Heart left ventricle (tissue), 16 donors: ENCODE results near the gene NGEF. TPM values are rescaled to one million over a fixed set of nuclear protein-coding genes. Genes with fewer than 3 reads are reported as not detected.
A peak's percentile ranks its signal among the peaks of the same experiment; 100 is the strongest.

Source experiments
- ATAC-seq, 4 donors: fragments of 200-7000 bp; cut with Tn5 transposase; one replicate each; pipeline ENCODE4 v1.9.1; 2020 to 2022; ENCODE audit warnings: moderate library complexity in 4 of 4, mild to moderate bottlenecking in 3 of 4, moderate number of reproducible peaks in 1 of 4
- DNase-seq, 5 donors: peaks; one replicate each; pipeline ENCODE4 v3.0.0-alpha.2; 2020
- H3K27ac ChIP-seq, 12 donors: fragments of 200-600 bp; sonication (generic) in 4 of 12; one replicate each; pipeline versions ENCODE4 v1.5.0 to v1.8.0; 2016 to 2022; ENCODE audit warnings: mild to moderate bottlenecking in 2 of 12
- H3K27me3 ChIP-seq, 9 donors: fragments of 200-600 bp; sonication (generic) in 2 of 9; one replicate each; pipeline versions ENCODE4 v1.5.1 to v1.8.0; 2016 to 2022; ENCODE audit warnings: mild to moderate bottlenecking in 3 of 9
- H3K36me3 ChIP-seq, 9 donors: fragments of 200-600 bp; sonication (generic) in 2 of 9; one replicate each; pipeline versions ENCODE4 v1.5.0 to v1.8.0; 2018 to 2022; ENCODE audit warnings: mild to moderate bottlenecking in 2 of 9
- H3K4me1 ChIP-seq, 12 donors: fragments of 200-600 bp; sonication (generic) in 4 of 12; one replicate each; pipeline versions ENCODE4 v1.5.0 to v1.8.0; 2016 to 2022; ENCODE audit warnings: mild to moderate bottlenecking in 3 of 12
- H3K4me3 ChIP-seq, 12 donors: fragments of 200-600 bp; sonication (generic) in 4 of 12; one replicate each; pipeline versions ENCODE4 v1.5.0 to v1.8.0; 2017 to 2022; ENCODE audit warnings: mild to moderate bottlenecking in 9 of 12, moderate library complexity in 4 of 12
- H3K9me3 ChIP-seq, 12 donors: fragments of 200-600 bp; sonication (generic) in 4 of 12; one replicate each; pipeline versions ENCODE4 v1.5.0 to v1.8.0; 2016 to 2022; ENCODE audit warnings: mild to moderate bottlenecking in 1 of 12
- CTCF ChIP-seq, 12 donors: fragments of 200-600 bp; sonication (generic) in 4 of 12; IDR thresholded peaks; one replicate each; pipeline versions ENCODE4 v1.5.0 to v1.8.0; 2018 to 2022; ENCODE audit warnings: antibody characterized with exemption in 12 of 12, mild to moderate bottlenecking in 5 of 12
- POLR2A ChIP-seq, 2 donors: fragments of 450-650 bp; IDR thresholded peaks; one replicate each; pipeline ENCODE4 v1.6.1; 2017; ENCODE audit warnings: antibody characterized with exemption in 2 of 2, mild to moderate bottlenecking in 2 of 2, moderate library complexity in 2 of 2
- WGBS, 4 donors: extraction: QIAGEN DNeasy Blood & Tissue Kit in 2 of 4; methylation state at CpG; one replicate each; pipeline versions ENCODE4 v1.1.5 to v1.1.7; 2013 to 2018; 5-methylcytosine and 5-hydroxymethylcytosine counted together
- intact Hi-C, 10 donors: fragments of 100-400 bp; cut with DNase I; formaldehyde crosslinking; loops; one replicate each; pipeline versions ENCODE4 v1.11.1 to v1.14.2; 2022
- polyA plus RNA-seq, 2 donors: library from polyadenylated mRNA; stranded (reverse); fragments of 200-250 nt; gene quantifications; one replicate each; pipeline ENCODE4 v1.2.3, GENCODE V29; 2013
- total RNA-seq, 9 donors: library from RNA; depleted of rRNA in 2 of 9; stranded (reverse); fragments of >200 nt in 2 of 9; fragmentation: NEBNext Ultra II Directional in 3 of 9; extraction: Animal tissue kit (Norgen Biotek cat#: 25700) in 3 of 9; gene quantifications; one replicate each; pipeline versions ENCODE4 v1.1.0 to v1.2.4, GENCODE V29; 2016 to 2023
- donor health status: ischemic (EF 13 %, LVEDD 7.1; RV severe dilation, severe dysfunction).
- donor health status: healthy with polysubstance abuse.
- donor health status: DM: no; HTN: yes; CAD: no.
- donor health status: DM: no; HTN: no; CAD: no.
- donor health status: ischemic (EF 25% LVEDD 6.9; RV normal size, moderate dysfunction).
- donor health status: ischemic (EF 25% LVEDD 5.7; RV mildly dilated, moderate dysfunction).
- donor health status: healthy.
- donor health status: DM: yes; HTN: yes; CAD: no.
- donor health status: ischemic (EF 35%, LVEDD 5.7; RV mildly dilated, moderate dysfunction).
- donor health status: nonischemic (EF 11% LVEDD 7.7; RV severe dilation, severe dysfunction).
- donor health status: DM: yes; HTN: yes; CAD: no.
- donor health status: PGD.
- donor health status: ischemic (EF 29% LVEDD 5.4; RV normal size, mild dysfunction).
- donor health status: nonischemic (EF 23%, LVEDD 6.1; RV moderate dilation, normal function).

Gene NGEF
- total and polyA plus RNA-seq, 11 donors = 0.15 to 0.62 (median 0.42) TPM; not detected in 4

GRCh38 chr2:232843834-232844233, 169.2 kb downstream of the NGEF start:
- TF ChIP-seq POLR2A (IDR thresholded peaks at IDR 0.05) (no peak), CTCF (IDR thresholded peaks at IDR 0.05) (peak in 8 of 12 donors; percentile 11 to 44 (median 25))
- ATAC-seq (peak in 1 of 4 donors; percentile 45), DNase-seq (peak in 2 of 5 donors; percentile 24 to 39)
- Histone ChIP-seq H3K36me3 (peaks cover 0 to 95% (median 85%) of the 10 kb centered on the region in 9 donors), H3K4me1 (peaks cover 0 to 28% (median 11%) of the 10 kb centered on the region in 12 donors), H3K9me3 (no peaks in the 10 kb centered on the region), H3K27me3 (no peaks in the 10 kb centered on the region), H3K27ac (peak overlapping the region in 1 of 12 donors; percentile 33), H3K4me3 (no peak overlapping the region)
- WGBS, 4 donors = 64 to 70% (median 67%) methylated on average over 3 of the region's 3 CpGs
- intact Hi-C loops = no loop called here

- no peaks in the 10 kb centered on the region for H3K9me3 ChIP-seq
- peaks cover 0 to 93% (median 76%) of the 10 kb centered on the region in 9 donors for H3K36me3 ChIP-seq
- no peak for TF ChIP-seq POLR2A (IDR thresholded peaks at IDR 0.05)
- TF ChIP-seq CTCF (IDR thresholded peaks at IDR 0.05) = no peak
- no peaks in the 10 kb centered on the region for H3K27me3 ChIP-seq
- intact Hi-C loops = no loop called here
- peaks cover 0 to 34% (median 20%) of the 10 kb centered on the region in 12 donors for H3K4me1 ChIP-seq
- ATAC-seq (no peak), DNase-seq (no peak)
- H3K4me3 ChIP-seq = no peak overlapping the region
- H3K27ac ChIP-seq = no peak overlapping the region
- 25 to 60% (median 41%) methylated on average over 2 of the region's 2 CpGs for WGBS, 4 donors
Measured at GRCh38 chr2:232842689-232843088, 170.4 kb downstream of the NGEF start.

- TF ChIP-seq CTCF (IDR thresholded peaks at IDR 0.05) = no peak
- TF ChIP-seq POLR2A (IDR thresholded peaks at IDR 0.05) = no peak
- H3K27me3 ChIP-seq = no peaks in the 10 kb centered on the region
- peaks cover 0 to 87% (median 69%) of the 10 kb centered on the region in 9 donors for H3K36me3 ChIP-seq
- H3K4me1 ChIP-seq = peaks cover 0 to 36% (median 27%) of the 10 kb centered on the region in 12 donors
- WGBS, 4 donors = 23 to 30% (median 27%) methylated on average over 9 of the region's 9 CpGs
- peak overlapping the region in 1 of 12 donors; percentile 72 for H3K27ac ChIP-seq
- peak in 4 of 5 donors; percentile 46 to 62 (median 52) for DNase-seq
- ATAC-seq = peak in 3 of 4 donors; percentile 35 to 44 (median 37)
- intact Hi-C loops = loop anchor here in 1 of 10 donors (10.0 kb wide), 1 partner anchor 235 kb away; no protein-coding TSS in a partner anchor
- no peak overlapping the region for H3K4me3 ChIP-seq
- no peaks in the 10 kb centered on the region for H3K9me3 ChIP-seq
Measured at GRCh38 chr2:232839411-232840079, 173.5 kb downstream of the NGEF start.

- DNase-seq (no peak), ATAC-seq (peak in 2 of 4 donors; percentile 17 to 21)
- H3K4me1 ChIP-seq = peaks cover 0 to 41% (median 27%) of the 10 kb centered on the region in 12 donors
- no peak overlapping the region for H3K4me3 ChIP-seq
- intact Hi-C loops = loop anchor here in 1 of 10 donors (10.0 kb wide), 1 partner anchor 234 kb away; no protein-coding TSS in a partner anchor
- peak overlapping the region in 1 of 12 donors; percentile 72 for H3K27ac ChIP-seq
- H3K36me3 ChIP-seq = peaks cover 0 to 87% (median 71%) of the 10 kb centered on the region in 9 donors
- no peaks in the 10 kb centered on the region for H3K9me3 ChIP-seq
- TF ChIP-seq CTCF (IDR thresholded peaks at IDR 0.05) = no peak
- no peak for TF ChIP-seq POLR2A (IDR thresholded peaks at IDR 0.05)
- H3K27me3 ChIP-seq = no peaks in the 10 kb centered on the region
- WGBS, 4 donors = 57 to 65% (median 60%) methylated on average over 2 of the region's 2 CpGs
Measured at GRCh38 chr2:232838406-232838874, 174.6 kb downstream of the NGEF start.
